Measurements from ENCODE around the gene BTG1.

DNA sequence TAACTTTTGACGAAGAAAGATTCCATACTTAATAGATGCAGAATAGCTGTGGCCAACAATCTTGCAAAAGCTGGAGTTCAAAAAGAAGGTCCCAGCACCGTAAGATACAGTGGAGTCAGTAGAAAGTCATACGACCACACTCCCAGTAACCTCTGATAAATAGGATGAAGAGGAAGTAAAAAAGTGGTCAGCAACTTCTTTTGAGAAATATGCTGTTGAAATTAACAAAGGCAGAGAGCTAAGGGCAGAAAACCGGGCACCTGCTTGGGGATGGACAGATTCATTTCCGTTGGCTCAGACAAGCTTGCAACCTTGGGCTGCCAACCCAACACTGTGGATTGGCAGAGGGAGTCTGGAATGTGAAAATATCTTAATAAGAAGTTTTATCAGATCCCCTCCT, 40.0 kb downstream of the BTG1 start:
- TF ChIP-seq CTCF (conservative IDR thresholded peaks at IDR 0.05; ENCODE audit: low read depth in 2 of 2) = no peak
- no peak for TF ChIP-seq EZH2 (IDR thresholded peaks at IDR 0.05; ENCODE audit: low read depth, unreplicated experiment)
- no peak for TF ChIP-seq POLR2AphosphoS5 (IDR thresholded peaks at IDR 0.05; ENCODE audit: low read depth)
- no peak for TF ChIP-seq CREB1 (CRISPR knock-in tag; IDR thresholded peaks at IDR 0.05; ENCODE audit: low read depth)
- no peak for TF ChIP-seq EZH2phosphoT487 (IDR thresholded peaks at IDR 0.05; ENCODE audit: unreplicated experiment)
- no peak for TF ChIP-seq REST (IDR thresholded peaks at IDR 0.05; ENCODE audit: unreplicated experiment)
- TF ChIP-seq NANOG (IDR thresholded peaks at IDR 0.05; ENCODE audit: borderline replicate concordance) = no peak
- TF ChIP-seq, protein P1, sequence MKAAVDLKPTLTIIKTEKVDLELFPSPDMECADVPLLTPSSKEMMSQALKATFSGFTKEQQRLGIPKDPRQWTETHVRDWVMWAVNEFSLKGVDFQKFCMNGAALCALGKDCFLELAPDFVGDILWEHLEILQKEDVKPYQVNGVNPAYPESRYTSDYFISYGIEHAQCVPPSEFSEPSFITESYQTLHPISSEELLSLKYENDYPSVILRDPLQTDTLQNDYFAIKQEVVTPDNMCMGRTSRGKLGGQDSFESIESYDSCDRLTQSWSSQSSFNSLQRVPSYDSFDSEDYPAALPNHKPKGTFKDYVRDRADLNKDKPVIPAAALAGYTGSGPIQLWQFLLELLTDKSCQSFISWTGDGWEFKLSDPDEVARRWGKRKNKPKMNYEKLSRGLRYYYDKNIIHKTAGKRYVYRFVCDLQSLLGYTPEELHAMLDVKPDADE (IDR thresholded peaks at IDR 0.05) = no peak
- no peak for TF ChIP-seq STAT1 (IDR thresholded peaks at IDR 0.05; ENCODE audit: unreplicated experiment)
- no peak for TF ChIP-seq JUNB (IDR thresholded peaks at IDR 0.05; ENCODE audit: unreplicated experiment)

All from GM23338 (cell line).